Fibroblast of lung (primary cell): ENCODE results near the gene ADAMTS17.
A peak's percentile ranks its signal among the peaks of the same experiment; 100 is the strongest.

Experiments used
- EZH2 ChIP-seq: IDR thresholded peaks from 2 replicates; pipeline ENCODE4 v1.5.1; 2012; ENCODE audit warnings: low read length, control low read depth, mild to moderate bottlenecking; ENCODE audit errors: missing control alignments
- TF ChIP-seq, protein P1 (sequence below), 2 donors: IDR thresholded peaks in 1 of 2; conservative IDR thresholded peaks in 1 of 2; 1 replicate in 1 of 2; 2 replicates in 1 of 2; pipeline ENCODE4 v1.5.1; 2011 to 2012; ENCODE audit warnings: low read length in 2 of 2, control low read depth in 1 of 2, inconsistent platforms in 1 of 2, low read depth in 1 of 2, mild to moderate bottlenecking in 1 of 2

DNA sequence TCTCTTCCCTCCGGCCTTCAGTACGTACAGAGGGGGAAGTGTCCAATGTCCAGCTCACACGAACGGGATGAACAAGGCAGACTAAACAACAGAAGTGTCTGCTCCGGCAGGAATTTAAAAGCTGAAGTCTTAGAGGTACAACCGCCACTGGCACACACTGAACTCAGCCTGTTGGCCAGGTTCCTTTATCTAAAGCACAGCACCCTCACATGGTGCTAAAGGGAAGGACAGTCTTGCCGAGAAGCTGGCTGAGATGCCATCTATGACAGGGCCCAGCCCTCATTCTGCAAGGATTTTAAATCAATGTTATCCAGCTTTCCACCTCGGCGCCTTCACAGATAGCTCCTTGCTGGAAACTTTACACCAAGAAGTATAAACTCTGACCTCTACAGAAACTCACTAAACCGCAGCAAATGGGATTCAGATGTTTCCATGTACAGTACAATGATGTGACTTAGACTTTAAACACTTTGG, 2.8 kb downstream of the ADAMTS17 start:
- TF ChIP-seq, protein P1, sequence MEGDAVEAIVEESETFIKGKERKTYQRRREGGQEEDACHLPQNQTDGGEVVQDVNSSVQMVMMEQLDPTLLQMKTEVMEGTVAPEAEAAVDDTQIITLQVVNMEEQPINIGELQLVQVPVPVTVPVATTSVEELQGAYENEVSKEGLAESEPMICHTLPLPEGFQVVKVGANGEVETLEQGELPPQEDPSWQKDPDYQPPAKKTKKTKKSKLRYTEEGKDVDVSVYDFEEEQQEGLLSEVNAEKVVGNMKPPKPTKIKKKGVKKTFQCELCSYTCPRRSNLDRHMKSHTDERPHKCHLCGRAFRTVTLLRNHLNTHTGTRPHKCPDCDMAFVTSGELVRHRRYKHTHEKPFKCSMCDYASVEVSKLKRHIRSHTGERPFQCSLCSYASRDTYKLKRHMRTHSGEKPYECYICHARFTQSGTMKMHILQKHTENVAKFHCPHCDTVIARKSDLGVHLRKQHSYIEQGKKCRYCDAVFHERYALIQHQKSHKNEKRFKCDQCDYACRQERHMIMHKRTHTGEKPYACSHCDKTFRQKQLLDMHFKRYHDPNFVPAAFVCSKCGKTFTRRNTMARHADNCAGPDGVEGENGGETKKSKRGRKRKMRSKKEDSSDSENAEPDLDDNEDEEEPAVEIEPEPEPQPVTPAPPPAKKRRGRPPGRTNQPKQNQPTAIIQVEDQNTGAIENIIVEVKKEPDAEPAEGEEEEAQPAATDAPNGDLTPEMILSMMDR (conservative IDR thresholded peaks at IDR 0.05 in 1 of 2, IDR thresholded peaks at IDR 0.05 in 1 of 2; ENCODE audit: low read depth in 1 of 2, low read length in 2 of 2): peak in 1 of 2 donors; percentile 31
- no peak for TF ChIP-seq EZH2
